Midbrain (tissue), 1 donor: ENCODE data around the gene MAN1A2.
"Not testable (repeated sequence)": the region's sequence is repeated elsewhere in the genome, so short reads cannot be mapped to it uniquely, and the experiment has no call there.

Experiments used
- DNase-seq: peaks from one replicate; lab custom pipeline; 2025; lab: John Stamatoyannopoulos, UW

The MAN1A2 gene

GRCh38 chr1:117398957-117399356 is 31.7 kb downstream of the MAN1A2 start:
- DNase-seq = no peak

GRCh38 chr1:117401761-117402160 is 34.5 kb downstream of the MAN1A2 start:
- no peak for DNase-seq

GRCh38 chr1:117403597-117403996 is 36.3 kb downstream of the MAN1A2 start:
- no peak for DNase-seq

- DNase-seq = no peak
These were observed 37.8 kb downstream of the MAN1A2 start for GRCh38 chr1:117405042-117405441.

- DNase-seq = no peak
These were observed 45.2 kb downstream of the MAN1A2 start for GRCh38 chr1:117412472-117412871.

GRCh38 chr1:117413412-117413811 is 46.2 kb downstream of the MAN1A2 start:
- DNase-seq = no peak

GRCh38 chr1:117414943-117415342 is 47.7 kb downstream of the MAN1A2 start:
- no peak for DNase-seq

GRCh38 chr1:117416004-117416403 is 48.8 kb downstream of the MAN1A2 start:
- DNase-seq = no peak

- DNase-seq = no peak
These were observed 49.4 kb downstream of the MAN1A2 start for GRCh38 chr1:117416546-117417125.

- DNase-seq = no peak
These were observed 57.9 kb downstream of the MAN1A2 start for GRCh38 chr1:117425050-117425734.

- no peak for DNase-seq
These were observed 60.0 kb downstream of the MAN1A2 start for GRCh38 chr1:117427297-117427696.

GRCh38 chr1:117433943-117434342 is 66.7 kb downstream of the MAN1A2 start:
- no peak for DNase-seq

GRCh38 chr1:117436513-117436912 is 69.3 kb downstream of the MAN1A2 start:
- DNase-seq = no peak

GRCh38 chr1:117447661-117448060 is 80.4 kb downstream of the MAN1A2 start:
- no peak for DNase-seq

GRCh38 chr1:117452216-117452615 is 85.0 kb downstream of the MAN1A2 start:
- DNase-seq = no peak

- DNase-seq = no peak
These were observed 86.7 kb downstream of the MAN1A2 start for GRCh38 chr1:117453958-117454357.

GRCh38 chr1:117458410-117458809 is 91.2 kb downstream of the MAN1A2 start:
- DNase-seq = not testable (repeated sequence)

- DNase-seq = no peak
These were observed 99.5 kb downstream of the MAN1A2 start for GRCh38 chr1:117466761-117467160.

- no peak for DNase-seq
These were observed 100.1 kb downstream of the MAN1A2 start for GRCh38 chr1:117467336-117467735.

GRCh38 chr1:117473063-117473462 is 105.8 kb downstream of the MAN1A2 start:
- DNase-seq = no peak

GRCh38 chr1:117475495-117475894 is 108.2 kb downstream of the MAN1A2 start:
- not testable (repeated sequence) for DNase-seq

- DNase-seq = no peak
These were observed 111.8 kb downstream of the MAN1A2 start for GRCh38 chr1:117479086-117479485.

GRCh38 chr1:117481410-117481809 is 114.2 kb downstream of the MAN1A2 start:
- DNase-seq = no peak

GRCh38 chr1:117493906-117494305 is 126.7 kb downstream of the MAN1A2 start:
- no peak for DNase-seq
